Endothelial cell of umbilical vein (primary cell): ENCODE data around the gene CAMTA1.

Experiments
- CTCF ChIP-seq, 2 donors: IDR thresholded peaks; 1 replicate in 1 of 2; 2 replicates in 1 of 2; pipeline ENCODE4 v1.5.1; 2011; ENCODE audit warnings: low read length in 2 of 2, mild to moderate bottlenecking in 2 of 2, moderate library complexity in 2 of 2, control low read depth in 1 of 2, inconsistent platforms in 1 of 2, low read depth in 1 of 2; ENCODE audit not compliant: insufficient read depth in 1 of 2; ENCODE audit errors: extremely low read depth in 1 of 2
- EZH2 ChIP-seq: IDR thresholded peaks from 2 replicates; pipeline ENCODE4 v1.6.1; 2012; ENCODE audit warnings: borderline replicate concordance, low read depth, mild to moderate bottlenecking, moderate library complexity, low read length, inconsistent platforms; ENCODE audit not compliant: severe bottlenecking

- TF ChIP-seq EZH2 (peak; percentile 87), CTCF (IDR thresholded peaks at IDR 0.05; ENCODE audit: extremely low read depth in 1 of 2, insufficient read depth in 1 of 2, low read depth in 1 of 2, low read length in 2 of 2) (no peak)
These were observed 515 bp upstream of the CAMTA1 start for GRCh38 chr1:6784560-6785317.
